Activated CD8-positive, alpha-beta memory T cell treated with anti-CD3 and anti-CD28 coated beads for 4 hours (primary cell): ENCODE data around the gene MTX1.
"Not testable (repeated sequence)": the region's sequence is repeated elsewhere in the genome, so short reads cannot be mapped to it uniquely, and the experiment has no call there.

ENCODE experiments used
- DNase-seq, 2 donors: peaks; one replicate each; pipeline ENCODE4 v3.0.0-alpha.2; 2020; ENCODE audit warnings: low read depth in 2 of 2

Gene MTX1

GRCh38 chr1:155207806-155208540, 522 bp upstream of the MTX1 start, which contains the start of gene THBS3:
Gene THBS3, minus strand, starts transcription at chr1:155207897. Its CDS starts 21 bp downstream, at chr1:155207876.
- no peak for DNase-seq

GRCh38 chr1:155209312-155209721, 822 bp downstream of the MTX1 start:
- no peak for DNase-seq

GRCh38 chr1:155210314-155211104, 2.0 kb downstream of the MTX1 start:
- DNase-seq = no peak

GRCh38 chr1:155211381-155212050, 3.0 kb downstream of the MTX1 start:
- not testable (repeated sequence) for DNase-seq

- not testable (repeated sequence) for DNase-seq
These were observed 3.6 kb downstream of the MTX1 start for GRCh38 chr1:155212051-155212440.

GRCh38 chr1:155214702-155215101, 6.2 kb downstream of the MTX1 start:
- DNase-seq = not testable (repeated sequence)

GRCh38 chr1:155218854-155219591, 10.5 kb downstream of the MTX1 start:
- no peak for DNase-seq

- no peak for DNase-seq
These were observed 11.1 kb downstream of the MTX1 start for GRCh38 chr1:155219592-155220031.

- DNase-seq = not testable (repeated sequence)
These were observed 11.9 kb downstream of the MTX1 start for GRCh38 chr1:155220211-155220965.

GRCh38 chr1:155223047-155223446, 14.6 kb downstream of the MTX1 start:
- DNase-seq = no peak

GRCh38 chr1:155225404-155225759, 16.9 kb downstream of the MTX1 start:
- DNase-seq = not testable (repeated sequence)

- peak; percentile 66 to 85 for DNase-seq
These were observed 17.9 kb downstream of the MTX1 start for GRCh38 chr1:155226188-155226909.

GRCh38 chr1:155226910-155227260, 18.4 kb downstream of the MTX1 start:
- no peak for DNase-seq

GRCh38 chr1:155227261-155228095, 19.0 kb downstream of the MTX1 start:
- peak; percentile 97 to 100 for DNase-seq

- no peak for DNase-seq
These were observed 19.6 kb downstream of the MTX1 start for GRCh38 chr1:155228096-155228427.

GRCh38 chr1:155231302-155231701, 22.8 kb downstream of the MTX1 start:
- not testable (repeated sequence) for DNase-seq

- DNase-seq = not testable (repeated sequence)
These were observed 23.8 kb downstream of the MTX1 start for GRCh38 chr1:155232001-155232978.

- DNase-seq = not testable (repeated sequence)
These were observed 25.0 kb downstream of the MTX1 start for GRCh38 chr1:155233502-155233901.
